Liver (tissue), 3 donors: ENCODE data around the gene CCT5.

Experiments
- ATF3 ChIP-seq: IDR thresholded peaks from 2 replicates; pipeline ENCODE4 v1.6.1; 2016; ENCODE audit warnings: antibody characterized with exemption
- EGR1 ChIP-seq, 2 donors: IDR thresholded peaks; 2 replicates each; pipeline ENCODE4 v1.6.1; 2016 to 2018; ENCODE audit warnings: antibody characterized with exemption in 2 of 2, low read depth in 2 of 2
- GABPA ChIP-seq, 2 donors: IDR thresholded peaks in 1 of 2; conservative IDR thresholded peaks in 1 of 2; 2 replicates each; pipeline ENCODE4 v1.6.1; 2016; ENCODE audit warnings: antibody characterized with exemption in 2 of 2, mild to moderate bottlenecking in 1 of 2, moderate library complexity in 1 of 2
- HNF4A ChIP-seq, 2 donors: conservative IDR thresholded peaks; 2 replicates each; pipeline ENCODE4 v1.6.1; 2016; ENCODE audit warnings: antibody characterized with exemption in 2 of 2, mild to moderate bottlenecking in 2 of 2
- HNF4G ChIP-seq: IDR thresholded peaks from 2 replicates; pipeline ENCODE4 v1.6.1; 2016; ENCODE audit warnings: antibody characterized with exemption
- JUND ChIP-seq, 2 donors: IDR thresholded peaks; 2 replicates each; pipeline ENCODE4 v1.6.1; 2016; ENCODE audit warnings: antibody characterized with exemption in 2 of 2
- RAD21 ChIP-seq, 2 donors: IDR thresholded peaks; 2 replicates each; pipeline ENCODE4 v1.6.1; 2016; ENCODE audit warnings: antibody characterized with exemption in 2 of 2, mild to moderate bottlenecking in 2 of 2
- REST ChIP-seq: IDR thresholded peaks from 2 replicates; pipeline ENCODE4 v1.6.1; 2016; ENCODE audit warnings: antibody characterized with exemption, mild to moderate bottlenecking
- SP1 ChIP-seq: IDR thresholded peaks from 2 replicates; pipeline ENCODE4 v1.6.1; 2018; ENCODE audit warnings: antibody characterized with exemption, mild to moderate bottlenecking
- TAF1 ChIP-seq: conservative IDR thresholded peaks from 2 replicates; pipeline ENCODE4 v1.6.1; 2016; ENCODE audit warnings: antibody characterized with exemption, mild to moderate bottlenecking
- YY1 ChIP-seq: IDR thresholded peaks from 2 replicates; pipeline ENCODE4 v1.6.1; 2016; ENCODE audit warnings: antibody characterized with exemption, mild to moderate bottlenecking
- TF ChIP-seq, protein P1 (sequence below): IDR thresholded peaks from 2 replicates; pipeline ENCODE4 v1.6.1; 2016; ENCODE audit warnings: antibody characterized with exemption
- TF ChIP-seq, protein P2 (sequence below): fragments of 150-350 bp; IDR thresholded peaks from 2 replicates; pipeline ENCODE4 v1.5.1; 2017; ENCODE audit warnings: improper control_type of control experiment, low read depth, low read length; ENCODE audit not compliant: missing input control
- TF ChIP-seq, protein P3 (sequence below): IDR thresholded peaks from 2 replicates; pipeline ENCODE4 v1.6.1; 2016; ENCODE audit warnings: antibody characterized with exemption
- donor health status: healthy.
- donor health status: healthy.

DNA sequence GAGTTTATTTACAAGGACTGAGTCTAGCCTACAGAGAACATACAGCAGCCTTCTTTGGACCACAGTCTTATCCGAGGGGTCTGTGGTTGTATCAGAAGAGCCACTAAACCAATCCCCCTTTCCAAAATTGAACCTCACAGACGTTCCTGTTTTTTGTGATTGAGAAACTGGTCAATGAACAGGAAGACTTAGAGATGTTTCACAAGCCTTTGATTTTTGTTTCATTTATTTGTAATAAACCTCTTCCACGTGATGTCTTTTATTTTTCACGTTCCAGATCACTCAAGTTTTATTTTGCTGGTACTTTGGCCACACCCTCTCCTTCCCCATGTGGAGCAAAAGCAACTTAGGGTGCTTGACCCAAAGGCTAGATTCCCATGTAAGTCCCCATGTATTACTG is 16.1 kb downstream of the CCT5 start:
- TF ChIP-seq, protein P1, sequence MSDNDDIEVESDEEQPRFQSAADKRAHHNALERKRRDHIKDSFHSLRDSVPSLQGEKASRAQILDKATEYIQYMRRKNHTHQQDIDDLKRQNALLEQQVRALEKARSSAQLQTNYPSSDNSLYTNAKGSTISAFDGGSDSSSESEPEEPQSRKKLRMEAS = no peak
- TF ChIP-seq, protein P2, sequence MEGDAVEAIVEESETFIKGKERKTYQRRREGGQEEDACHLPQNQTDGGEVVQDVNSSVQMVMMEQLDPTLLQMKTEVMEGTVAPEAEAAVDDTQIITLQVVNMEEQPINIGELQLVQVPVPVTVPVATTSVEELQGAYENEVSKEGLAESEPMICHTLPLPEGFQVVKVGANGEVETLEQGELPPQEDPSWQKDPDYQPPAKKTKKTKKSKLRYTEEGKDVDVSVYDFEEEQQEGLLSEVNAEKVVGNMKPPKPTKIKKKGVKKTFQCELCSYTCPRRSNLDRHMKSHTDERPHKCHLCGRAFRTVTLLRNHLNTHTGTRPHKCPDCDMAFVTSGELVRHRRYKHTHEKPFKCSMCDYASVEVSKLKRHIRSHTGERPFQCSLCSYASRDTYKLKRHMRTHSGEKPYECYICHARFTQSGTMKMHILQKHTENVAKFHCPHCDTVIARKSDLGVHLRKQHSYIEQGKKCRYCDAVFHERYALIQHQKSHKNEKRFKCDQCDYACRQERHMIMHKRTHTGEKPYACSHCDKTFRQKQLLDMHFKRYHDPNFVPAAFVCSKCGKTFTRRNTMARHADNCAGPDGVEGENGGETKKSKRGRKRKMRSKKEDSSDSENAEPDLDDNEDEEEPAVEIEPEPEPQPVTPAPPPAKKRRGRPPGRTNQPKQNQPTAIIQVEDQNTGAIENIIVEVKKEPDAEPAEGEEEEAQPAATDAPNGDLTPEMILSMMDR = no peak
- TF ChIP-seq YY1 = no peak
- no peak for TF ChIP-seq TAF1
- TF ChIP-seq EGR1 (IDR thresholded peaks at IDR 0.05; ENCODE audit: low read depth in 2 of 2) = no peak
- TF ChIP-seq SP1 = no peak
- TF ChIP-seq RAD21 (IDR thresholded peaks at IDR 0.05) = no peak
- TF ChIP-seq REST = no peak
- TF ChIP-seq JUND (IDR thresholded peaks at IDR 0.05) = no peak
- no peak for TF ChIP-seq HNF4A (conservative IDR thresholded peaks at IDR 0.05)
- TF ChIP-seq, protein P3, sequence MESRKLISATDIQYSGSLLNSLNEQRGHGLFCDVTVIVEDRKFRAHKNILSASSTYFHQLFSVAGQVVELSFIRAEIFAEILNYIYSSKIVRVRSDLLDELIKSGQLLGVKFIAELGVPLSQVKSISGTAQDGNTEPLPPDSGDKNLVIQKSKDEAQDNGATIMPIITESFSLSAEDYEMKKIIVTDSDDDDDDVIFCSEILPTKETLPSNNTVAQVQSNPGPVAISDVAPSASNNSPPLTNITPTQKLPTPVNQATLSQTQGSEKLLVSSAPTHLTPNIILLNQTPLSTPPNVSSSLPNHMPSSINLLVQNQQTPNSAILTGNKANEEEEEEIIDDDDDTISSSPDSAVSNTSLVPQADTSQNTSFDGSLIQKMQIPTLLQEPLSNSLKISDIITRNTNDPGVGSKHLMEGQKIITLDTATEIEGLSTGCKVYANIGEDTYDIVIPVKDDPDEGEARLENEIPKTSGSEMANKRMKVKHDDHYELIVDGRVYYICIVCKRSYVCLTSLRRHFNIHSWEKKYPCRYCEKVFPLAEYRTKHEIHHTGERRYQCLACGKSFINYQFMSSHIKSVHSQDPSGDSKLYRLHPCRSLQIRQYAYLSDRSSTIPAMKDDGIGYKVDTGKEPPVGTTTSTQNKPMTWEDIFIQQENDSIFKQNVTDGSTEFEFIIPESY = no peak
- no peak for TF ChIP-seq HNF4G
- TF ChIP-seq GABPA (IDR thresholded peaks at IDR 0.05 in 1 of 2, conservative IDR thresholded peaks at IDR 0.05 in 1 of 2) = no peak
- TF ChIP-seq ATF3 = no peak
